ENCODE results near the gene SCN2B.

SCN2B gene

GRCh38 chr11:118135796-118136165 is 40.7 kb downstream of the SCN2B start:
- H3K4me3 ChIP-seq (ENCODE audit: low read depth, low read length), result no peak overlapping the region

DNA sequence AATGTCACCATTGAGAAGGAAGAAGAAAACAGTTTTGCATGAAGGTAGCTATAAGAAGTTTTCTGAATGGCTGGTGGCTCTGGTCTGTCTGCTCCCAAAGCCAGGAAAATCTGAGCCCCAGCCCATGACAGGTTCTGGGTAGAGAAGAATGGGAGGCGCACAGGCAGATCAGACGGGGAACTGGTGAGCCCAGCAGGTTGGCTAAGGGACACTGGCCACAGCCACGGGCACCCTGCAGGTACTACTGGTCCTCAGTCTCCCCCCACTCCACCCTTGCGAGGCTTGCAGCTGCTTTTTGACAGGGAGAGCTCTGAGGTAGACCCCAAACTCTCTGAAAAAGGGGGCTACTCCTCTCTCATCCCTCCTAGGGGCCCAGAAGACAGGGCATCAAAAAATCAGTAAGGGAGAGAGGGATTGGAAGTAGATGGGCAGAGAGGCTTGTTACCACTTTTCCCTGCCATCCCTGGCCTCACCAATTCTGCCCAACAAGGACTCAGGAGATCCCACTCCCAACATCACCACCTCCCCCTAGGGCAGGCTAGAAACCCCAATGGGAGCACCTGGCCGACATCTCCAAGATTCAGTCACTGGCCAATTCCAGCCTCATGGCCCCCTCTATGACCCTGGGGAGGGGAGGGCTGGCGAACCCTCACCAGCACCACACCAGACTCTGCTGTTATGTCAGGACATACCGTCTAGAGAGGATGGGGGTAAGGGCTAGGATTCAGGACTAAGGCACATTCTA is 41.2 kb downstream of the SCN2B start:
- H3K4me3 ChIP-seq (ENCODE audit: low read depth, low read length), result no peak overlapping the region

DNA sequence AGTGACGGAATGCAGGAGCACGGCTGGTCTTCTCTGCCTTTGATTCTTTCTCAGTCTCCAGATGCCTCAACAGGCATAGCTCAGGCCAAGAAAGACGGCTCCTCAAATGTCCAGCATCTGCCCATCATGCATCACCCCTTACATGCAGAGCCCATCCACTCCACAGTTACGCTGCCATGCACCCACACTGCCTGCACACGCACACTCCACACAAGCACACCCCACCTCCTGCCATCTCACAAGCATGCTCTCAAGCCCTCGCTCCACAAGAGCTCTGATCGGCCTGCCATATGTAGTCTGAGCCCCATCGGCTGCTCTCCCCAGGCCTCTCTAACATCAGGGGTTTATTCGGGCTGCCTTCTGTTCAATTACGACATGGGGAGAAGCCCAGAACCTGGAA is 42.6 kb downstream of the SCN2B start:
- H3K4me3 ChIP-seq (ENCODE audit: low read depth, low read length), result no peak overlapping the region

DNA sequence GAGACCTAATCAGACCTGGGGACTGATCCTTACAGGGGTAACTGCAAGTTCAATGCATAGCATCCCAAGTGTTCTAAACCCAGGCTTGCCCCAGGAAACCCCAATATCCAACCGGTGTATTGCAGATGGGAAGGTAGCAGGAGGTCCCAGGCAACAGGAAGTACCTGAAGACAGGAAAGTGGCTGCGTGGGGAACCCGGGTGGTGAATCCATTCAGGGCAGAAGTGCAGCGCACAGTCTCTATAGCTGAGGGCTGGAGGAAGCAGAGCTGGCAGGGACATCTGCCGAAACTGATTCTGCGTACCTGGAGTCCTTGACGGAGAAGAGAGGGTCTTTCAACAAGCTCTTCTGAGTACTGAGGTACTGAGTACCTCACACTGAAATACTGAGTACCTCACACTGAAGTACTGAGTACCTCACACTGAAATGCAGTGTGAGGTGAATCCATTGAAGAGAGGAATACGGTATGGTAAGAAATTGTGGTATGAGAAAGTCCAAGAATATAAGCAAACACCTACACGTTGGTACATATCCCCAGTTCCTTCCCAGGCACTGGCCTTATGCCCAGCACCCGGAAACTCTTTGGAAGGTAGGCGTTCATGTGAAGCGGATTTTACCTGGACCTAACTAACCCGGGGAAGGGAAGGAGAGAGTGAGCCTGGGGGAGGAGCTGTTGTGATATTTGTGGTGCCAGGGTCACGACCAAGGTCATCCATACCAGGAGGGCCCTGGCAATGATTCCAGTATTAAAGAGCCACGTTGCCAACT is 43.9 kb downstream of the SCN2B start:
- H3K4me3 ChIP-seq (ENCODE audit: low read depth, low read length), result no peak overlapping the region

DNA sequence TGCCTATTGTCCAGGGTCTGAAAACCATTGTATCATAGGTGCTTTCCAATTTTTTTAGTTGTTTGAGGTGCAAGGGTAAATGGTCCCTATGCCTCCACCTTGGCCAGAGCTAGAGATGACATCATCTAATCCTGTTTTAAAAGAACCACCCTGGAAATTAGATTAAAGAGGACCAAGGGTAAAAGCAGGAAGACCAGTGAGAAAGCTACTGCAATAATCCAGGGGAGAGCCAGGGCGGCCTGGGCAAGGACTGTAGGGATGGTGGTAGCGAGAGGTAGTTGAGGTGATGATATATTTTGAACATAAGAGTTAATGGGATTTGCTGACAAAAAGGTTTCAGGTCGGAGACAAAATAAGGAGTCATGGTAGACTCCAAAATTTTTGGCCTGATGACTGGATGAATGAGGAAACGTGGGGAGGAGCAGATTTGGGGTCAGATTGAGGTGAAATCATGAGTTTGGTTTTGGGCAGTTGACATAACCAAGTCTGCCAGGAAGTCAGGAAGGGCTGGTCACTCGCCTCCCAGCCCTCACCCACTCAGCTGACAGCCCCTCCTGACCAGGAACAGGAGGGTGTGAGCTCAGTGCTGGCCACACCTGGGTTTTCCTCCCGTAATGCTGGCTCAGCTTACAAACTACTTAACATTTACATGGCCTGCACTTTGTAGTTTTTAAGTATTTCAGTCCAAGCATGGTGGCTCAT is 46.8 kb downstream of the SCN2B start:
- H3K4me3 ChIP-seq (ENCODE audit: low read depth, low read length), result no peak overlapping the region

GRCh38 chr11:118128721-118129470 is 47.5 kb downstream of the SCN2B start:
- no peak overlapping the region for H3K4me3 ChIP-seq (ENCODE audit: low read depth, low read length)

DNA sequence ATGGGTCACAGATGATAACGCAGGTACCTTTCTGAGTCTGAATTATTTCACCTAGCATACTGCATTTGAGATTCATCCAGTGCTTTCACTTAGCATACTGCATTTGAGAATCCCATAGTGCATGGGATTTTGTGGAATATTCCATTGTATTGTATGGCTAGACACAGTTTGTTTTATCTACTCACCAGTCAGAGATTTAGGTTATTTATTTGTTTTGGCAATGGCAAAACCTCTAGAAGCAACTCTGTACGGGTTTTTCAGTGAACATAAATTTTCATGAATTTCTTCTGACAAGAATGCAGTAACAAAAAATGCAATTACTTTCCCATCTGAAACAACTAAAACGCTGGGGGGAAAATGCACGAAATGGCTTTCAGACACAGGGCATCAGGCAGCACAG is 48.1 kb downstream of the SCN2B start:
- no peak overlapping the region for H3K4me3 ChIP-seq (ENCODE audit: low read depth, low read length)

DNA sequence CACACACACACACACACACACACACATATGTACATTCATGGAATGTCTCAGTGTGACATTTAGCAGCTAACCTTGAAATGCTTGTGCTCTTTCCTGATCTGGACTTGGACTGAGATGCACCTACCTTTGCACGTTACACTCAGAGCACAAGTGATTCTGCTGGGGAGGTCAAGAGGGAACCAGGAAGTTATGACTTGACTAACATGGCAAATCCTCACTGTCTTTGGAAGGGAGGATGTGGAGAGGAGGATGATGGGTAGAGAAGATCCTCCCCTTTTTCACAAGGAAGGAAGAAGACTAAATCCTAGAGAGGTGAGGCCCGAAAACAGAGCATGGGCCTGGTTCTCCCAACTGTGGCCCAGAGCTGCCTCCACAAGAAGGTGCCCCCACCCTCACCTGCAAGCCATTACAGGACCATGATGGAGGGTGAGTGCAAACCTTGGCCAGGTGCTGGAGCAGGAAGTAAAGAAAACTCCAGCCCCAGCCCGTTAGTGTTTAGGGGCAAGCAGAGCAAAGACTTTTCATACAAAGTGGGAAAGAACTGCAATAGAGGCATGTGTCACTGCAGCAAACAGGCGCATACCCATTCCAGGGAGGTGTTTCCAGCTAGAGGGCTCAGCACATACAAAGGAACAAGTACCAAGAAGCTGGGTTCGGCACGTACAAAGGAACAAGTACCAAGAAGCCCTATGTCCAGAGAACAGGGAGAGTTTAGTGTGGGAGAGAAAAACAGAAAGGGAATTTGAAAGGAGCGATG is 50.2 kb downstream of the SCN2B start:
- H3K4me3 ChIP-seq (ENCODE audit: low read depth, low read length), result no peak overlapping the region

DNA sequence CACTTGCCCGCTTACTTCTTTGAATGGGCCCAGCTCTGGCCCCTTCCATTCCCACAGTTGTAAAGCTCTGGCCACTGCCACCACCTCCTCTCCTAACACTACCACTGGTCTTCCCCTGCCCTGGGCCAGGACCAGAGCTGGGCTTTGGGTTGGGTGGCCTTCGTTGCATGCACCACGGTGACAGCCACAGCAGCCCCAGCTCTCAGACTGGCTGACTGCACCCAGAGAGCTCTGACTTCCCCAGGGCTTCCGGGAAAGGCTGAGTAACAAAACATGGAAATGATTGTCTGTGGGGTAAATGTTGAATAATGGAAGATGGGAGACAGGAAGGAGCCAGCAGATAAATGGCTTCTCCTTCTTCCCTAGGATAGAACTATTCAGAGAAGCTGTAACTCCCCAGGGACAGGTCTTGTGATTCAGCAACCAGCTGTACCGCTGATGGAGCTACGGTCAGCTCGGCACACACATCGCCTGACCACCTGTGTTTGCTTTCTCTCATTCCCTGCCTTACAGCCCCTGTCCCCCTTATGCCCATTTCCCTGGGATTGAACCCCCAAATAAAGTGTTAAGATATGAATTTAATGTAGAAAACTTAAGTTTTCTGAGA is 51.4 kb downstream of the SCN2B start:
- H3K4me3 ChIP-seq (ENCODE audit: low read depth, low read length), result no peak overlapping the region

DNA sequence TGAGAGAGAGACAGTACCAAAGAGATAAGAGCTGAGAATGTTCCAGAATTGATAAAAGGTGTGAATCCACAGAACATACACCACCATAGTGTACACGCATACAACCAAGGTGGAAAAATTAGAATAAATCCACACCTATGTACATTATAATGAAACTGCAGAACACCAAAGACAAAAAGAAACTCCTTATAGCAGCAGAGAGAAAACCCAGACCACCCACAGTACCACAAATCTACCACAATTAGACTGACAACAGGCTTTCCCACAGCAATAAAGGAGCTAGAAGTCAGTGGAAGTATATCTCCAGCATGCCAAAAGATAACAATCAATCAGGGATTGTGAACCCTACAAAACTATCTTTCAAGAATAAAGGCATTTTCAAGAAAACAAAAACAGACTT is 55.6 kb downstream of the SCN2B start:
- no peak overlapping the region for H3K4me3 ChIP-seq (ENCODE audit: low read depth, low read length)

DNA sequence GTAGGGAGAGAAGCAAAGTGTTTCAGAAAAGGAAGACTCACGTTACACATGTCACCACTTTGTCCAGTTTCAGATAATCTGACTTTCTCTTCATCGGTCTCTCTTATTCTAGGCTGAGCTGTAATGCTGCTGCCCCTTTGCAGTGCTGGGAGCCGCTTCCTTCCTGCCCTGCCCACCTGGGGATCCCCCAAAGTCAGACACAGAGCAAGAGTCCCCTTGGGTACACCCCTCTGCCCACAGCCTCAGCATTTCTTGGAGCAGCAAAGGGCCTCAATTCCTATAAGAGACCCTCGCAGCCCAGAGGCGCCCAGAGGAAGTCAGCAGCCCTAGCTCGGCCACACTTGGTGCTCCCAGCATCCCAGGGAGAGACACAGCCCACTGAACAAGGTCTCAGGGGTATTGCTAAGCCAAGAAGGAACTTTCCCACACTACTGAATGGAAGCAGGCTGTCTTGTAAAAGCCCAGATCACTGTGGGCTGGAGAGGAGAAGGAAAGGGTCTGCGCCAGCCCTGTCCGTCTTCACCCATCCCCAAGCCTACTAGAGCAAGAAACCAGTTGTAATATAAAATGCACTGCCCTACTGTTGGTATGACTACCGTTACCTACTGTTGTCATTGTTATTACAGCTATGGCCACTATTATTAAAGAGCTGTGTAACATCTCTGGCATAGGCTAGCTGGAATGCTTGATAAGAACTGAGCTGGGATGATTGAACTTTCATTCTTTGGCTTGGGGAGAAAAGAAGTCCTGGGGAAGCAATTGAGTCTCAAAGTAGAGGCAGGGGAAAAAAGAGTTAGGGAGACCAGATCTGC is 58.4 kb downstream of the SCN2B start:
- no peak overlapping the region for H3K4me3 ChIP-seq (ENCODE audit: low read depth, low read length)

DNA sequence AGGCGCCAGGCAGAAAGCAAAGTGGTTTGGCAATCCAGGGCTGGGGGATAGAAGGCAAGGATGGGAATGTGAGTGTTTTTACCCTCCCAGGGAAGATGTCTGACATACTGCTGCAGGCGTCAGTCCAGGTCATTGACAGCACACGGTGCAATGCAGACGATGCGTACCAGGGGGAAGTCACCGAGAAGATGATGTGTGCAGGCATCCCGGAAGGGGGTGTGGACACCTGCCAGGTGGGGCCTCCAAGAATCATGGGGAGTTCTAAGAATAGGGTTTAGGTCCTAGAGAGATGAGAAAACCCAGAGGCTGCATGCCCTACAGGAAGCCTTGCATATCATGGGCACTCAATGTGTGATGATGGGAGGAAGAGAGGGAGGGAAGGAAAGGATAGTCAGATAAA is 61.4 kb downstream of the SCN2B start:
- H3K4me3 ChIP-seq (ENCODE audit: low read depth, low read length), result no peak overlapping the region

GRCh38 chr11:118114266-118114665 is 62.2 kb downstream of the SCN2B start:
- no peak overlapping the region for H3K4me3 ChIP-seq (ENCODE audit: low read depth, low read length)

DNA sequence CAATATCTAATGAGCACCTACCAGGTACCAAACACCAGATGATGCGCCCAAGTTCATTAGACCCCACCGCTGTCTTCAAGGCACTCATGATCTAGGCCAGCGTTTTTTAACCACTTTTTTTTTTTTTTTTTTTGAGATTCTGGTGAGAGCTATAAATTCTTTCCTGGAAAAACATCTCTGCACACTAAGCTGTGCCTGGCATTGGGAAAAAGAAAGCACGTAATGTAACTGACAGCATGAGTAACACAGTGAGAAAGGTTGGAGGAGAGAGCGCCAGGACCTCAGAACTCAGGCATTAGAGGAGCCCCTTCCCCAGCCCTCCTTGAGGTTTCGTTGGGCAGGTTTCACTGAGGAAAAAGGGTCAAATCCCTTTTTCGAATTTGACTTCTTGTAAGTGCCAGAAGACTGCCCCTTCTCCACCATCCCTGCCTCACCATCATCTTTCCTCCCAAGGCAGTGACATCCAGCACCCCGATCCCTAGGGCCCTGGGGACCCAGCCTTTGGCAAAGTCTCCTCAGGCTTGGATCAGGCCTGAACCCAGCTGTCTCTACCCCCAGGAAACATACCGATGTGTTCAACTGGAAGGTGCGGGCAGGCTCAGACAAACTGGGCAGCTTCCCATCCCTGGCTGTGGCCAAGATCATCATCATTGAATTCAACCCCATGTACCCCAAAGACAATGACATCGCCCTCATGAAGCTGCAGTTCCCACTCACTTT is 63.6 kb downstream of the SCN2B start:
- H3K4me3 ChIP-seq (ENCODE audit: low read depth, low read length), result no peak overlapping the region
